OCI-LY3 (cell line): ENCODE measurements around the gene ID1.
"Not testable (repeated sequence)": the region's sequence is repeated elsewhere in the genome, so short reads cannot be mapped to it uniquely, and the experiment has no call there.

Experiments used
- H2AFZ ChIP-seq: fragments of 200-600, 300-600 bp; shearing (Covaris generic); 2 replicates; pipeline ENCODE4 v1.6.0; 2014; ENCODE audit warnings: antibody characterized with exemption, low read depth, low read length
- H3K27ac ChIP-seq: fragments of 200-600, 300-600 bp; sonication (generic); 2 replicates; pipeline ENCODE4 v1.5.1; 2014; ENCODE audit warnings: mild to moderate bottlenecking, low read length, moderate library complexity, mixed read lengths
- H3K27me3 ChIP-seq: fragments of 200-600, 300-600 bp; sonication (generic); 2 replicates; pipeline ENCODE4 v1.6.1; 2014; ENCODE audit warnings: low read depth, low read length, mixed read lengths
- H3K36me3 ChIP-seq: fragments of 200-600, 300-600 bp; sonication (generic); replicated peaks from 2 replicates; pipeline ENCODE3; 2014; ENCODE audit warnings: low read depth, low read length, mixed read lengths
- H3K4me1 ChIP-seq: fragments of 300-600, 200-600 bp; sonication (generic); 2 replicates; pipeline ENCODE4 v1.6.1; 2014; ENCODE audit warnings: low read length, mixed read lengths
- H3K4me2 ChIP-seq: fragments of 200-600, 300-600 bp; sonication (generic); 2 replicates; pipeline ENCODE4 v1.6.1; 2014; ENCODE audit warnings: low read length, mixed read lengths
- H3K4me3 ChIP-seq: fragments of 300-600, 200-600 bp; sonication (generic); 2 replicates; pipeline ENCODE4 v1.5.1; 2014; ENCODE audit warnings: antibody characterized with exemption, mild to moderate bottlenecking, low read length, moderate library complexity
- H3K79me2 ChIP-seq: fragments of 300-600, 200-600 bp; shearing (Covaris generic); 2 replicates; pipeline ENCODE4 v1.6.1; 2014; ENCODE audit warnings: mild to moderate bottlenecking, low read length, mixed read lengths
- H3K9ac ChIP-seq: fragments of 300-600, 200-600 bp; shearing (Covaris generic); 2 replicates; pipeline ENCODE4 v1.6.0; 2014; ENCODE audit warnings: mild to moderate bottlenecking, low read length, moderate library complexity
- H3K9me3 ChIP-seq: fragments of 200-600, 300-600 bp; shearing (Covaris generic); 2 replicates; pipeline ENCODE4 v1.6.1; 2014; ENCODE audit warnings: low read length, mixed read lengths; ENCODE audit not compliant: insufficient read depth
- H4K20me1 ChIP-seq: fragments of 200-600, 300-600 bp; sonication (generic); 2 replicates; pipeline ENCODE4 v1.6.1; 2016; ENCODE audit warnings: low read length, mixed read lengths; ENCODE audit not compliant: insufficient read depth
- EZH2phosphoT487 ChIP-seq: fragments of 200-600 bp; shearing (Covaris generic); IDR thresholded peaks from 2 replicates; pipeline ENCODE4 v1.6.1; 2018; ENCODE audit warnings: antibody characterized with exemption, mixed run types, low read depth
- TF ChIP-seq, protein P1 (sequence below): fragments of 200-600, 300-600 bp; sonication (generic); IDR thresholded peaks from 2 replicates; pipeline ENCODE4 v1.5.1; 2014; ENCODE audit warnings: antibody characterized with exemption, low read length, low read depth

Gene ID1

DNA sequence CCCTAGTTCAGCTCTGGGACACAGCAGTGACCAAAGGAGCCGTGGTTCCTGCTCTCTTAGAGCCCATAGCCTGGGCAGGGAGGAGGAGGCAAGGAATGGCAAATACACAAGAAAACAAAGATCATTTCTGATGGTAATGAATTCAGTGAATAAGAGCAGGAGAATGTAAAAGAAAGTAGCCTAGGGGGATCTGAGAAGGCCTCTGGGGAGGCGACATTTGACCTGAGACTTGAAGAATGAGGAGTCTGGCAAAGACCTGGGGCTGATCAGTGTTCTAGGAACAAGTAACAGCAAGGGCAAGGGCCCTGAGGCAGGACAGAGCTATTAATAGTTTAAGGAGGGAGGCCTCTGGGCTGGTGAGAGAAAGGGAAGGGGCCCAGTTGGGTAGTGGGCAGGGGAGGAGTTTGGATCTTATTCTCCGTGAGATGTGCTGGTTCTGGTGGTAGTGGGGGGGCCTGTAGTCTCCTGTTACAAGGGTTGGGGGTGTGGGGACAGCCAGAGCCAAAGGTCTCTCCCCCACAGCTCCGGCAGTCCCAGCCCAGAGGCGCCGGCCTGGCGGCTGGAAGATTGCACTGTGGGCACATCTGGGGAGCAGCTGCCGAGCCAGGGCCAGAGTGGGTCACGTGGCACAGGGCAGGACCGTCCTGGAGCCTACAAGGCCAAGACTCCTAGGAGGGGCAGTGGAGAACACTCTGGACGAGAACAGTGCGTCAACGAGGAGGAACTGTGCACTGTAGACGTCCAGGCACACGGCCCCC is 9.3 kb upstream of the ID1 start:
- Histone ChIP-seq H3K9ac (no peak overlapping the region), H3K79me2 (no peaks in the 10 kb centered on the region), H3K4me1 (no peaks in the 10 kb centered on the region), H3K27me3 (no peaks in the 10 kb centered on the region), H3K27ac (no peak overlapping the region), H2AFZ (no peak overlapping the region), H3K36me3 (no peaks in the 10 kb centered on the region), H3K4me2 (no peak overlapping the region), H3K9me3 (no peaks in the 10 kb centered on the region), H3K4me3 (no peak overlapping the region), H4K20me1 (no peaks in the 10 kb centered on the region)
- TF ChIP-seq, protein P1, sequence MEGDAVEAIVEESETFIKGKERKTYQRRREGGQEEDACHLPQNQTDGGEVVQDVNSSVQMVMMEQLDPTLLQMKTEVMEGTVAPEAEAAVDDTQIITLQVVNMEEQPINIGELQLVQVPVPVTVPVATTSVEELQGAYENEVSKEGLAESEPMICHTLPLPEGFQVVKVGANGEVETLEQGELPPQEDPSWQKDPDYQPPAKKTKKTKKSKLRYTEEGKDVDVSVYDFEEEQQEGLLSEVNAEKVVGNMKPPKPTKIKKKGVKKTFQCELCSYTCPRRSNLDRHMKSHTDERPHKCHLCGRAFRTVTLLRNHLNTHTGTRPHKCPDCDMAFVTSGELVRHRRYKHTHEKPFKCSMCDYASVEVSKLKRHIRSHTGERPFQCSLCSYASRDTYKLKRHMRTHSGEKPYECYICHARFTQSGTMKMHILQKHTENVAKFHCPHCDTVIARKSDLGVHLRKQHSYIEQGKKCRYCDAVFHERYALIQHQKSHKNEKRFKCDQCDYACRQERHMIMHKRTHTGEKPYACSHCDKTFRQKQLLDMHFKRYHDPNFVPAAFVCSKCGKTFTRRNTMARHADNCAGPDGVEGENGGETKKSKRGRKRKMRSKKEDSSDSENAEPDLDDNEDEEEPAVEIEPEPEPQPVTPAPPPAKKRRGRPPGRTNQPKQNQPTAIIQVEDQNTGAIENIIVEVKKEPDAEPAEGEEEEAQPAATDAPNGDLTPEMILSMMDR = no peak
- TF ChIP-seq EZH2phosphoT487 = no peak

DNA sequence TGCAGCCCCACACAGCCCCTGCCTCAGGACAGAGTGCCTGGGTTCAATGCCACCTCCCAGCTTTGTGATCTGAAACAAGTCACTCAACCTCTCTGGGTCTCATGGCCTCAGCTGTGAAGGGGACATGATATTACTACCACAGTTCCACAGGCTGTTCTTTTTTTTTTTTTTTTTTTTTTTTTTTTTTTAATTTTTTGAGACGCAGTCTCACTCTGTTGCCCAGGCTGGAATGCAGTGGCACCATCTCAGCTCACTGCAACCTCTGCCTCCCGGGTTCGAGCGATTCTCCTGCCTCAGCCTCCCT is 8.7 kb upstream of the ID1 start:
- H3K4me3 ChIP-seq, H2AFZ ChIP-seq, H3K9me3 ChIP-seq, H3K36me3 ChIP-seq, H4K20me1 ChIP-seq, H3K79me2 ChIP-seq, H3K27ac ChIP-seq, H3K9ac ChIP-seq, H3K4me1 ChIP-seq, H3K27me3 ChIP-seq, H3K4me2 ChIP-seq: not testable (repeated sequence)

DNA sequence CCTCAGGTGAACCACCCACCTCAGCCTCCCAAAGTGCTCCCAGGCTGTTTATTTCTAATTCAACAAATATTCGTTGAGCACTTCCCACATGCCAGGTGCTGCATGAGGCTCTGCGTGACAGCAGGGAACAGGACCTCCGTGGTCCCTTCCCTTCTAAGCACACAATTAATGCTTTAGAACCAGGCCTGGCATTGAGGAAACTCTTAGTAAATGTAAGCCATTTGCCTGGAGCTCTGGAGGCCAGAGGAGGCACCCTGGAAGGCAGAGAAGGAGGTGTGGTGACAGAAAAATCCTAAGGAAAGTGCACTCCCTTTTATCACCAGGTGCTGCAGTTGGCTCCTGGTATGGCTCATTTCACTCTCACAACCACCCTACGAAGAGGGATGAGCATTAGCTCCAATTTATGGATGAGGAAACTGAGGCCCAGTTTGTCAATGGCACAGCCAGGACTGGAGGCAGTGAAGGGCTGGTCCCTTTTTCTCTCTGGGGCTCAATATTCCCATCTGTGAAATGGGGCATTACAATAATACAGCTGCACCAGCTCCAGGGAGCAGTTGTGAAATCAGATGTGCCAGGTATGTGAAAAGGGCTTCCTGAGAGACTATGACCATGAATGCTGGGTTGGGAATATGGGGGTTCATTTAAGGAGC is 8.1 kb upstream of the ID1 start:
- Histone ChIP-seq H3K4me1 (no peaks in the 10 kb centered on the region), H4K20me1 (no peaks in the 10 kb centered on the region), H3K4me2 (no peak overlapping the region), H3K9me3 (no peaks in the 10 kb centered on the region), H3K9ac (no peak overlapping the region), H2AFZ (no peak overlapping the region), H3K79me2 (no peaks in the 10 kb centered on the region), H3K27me3 (no peaks in the 10 kb centered on the region), H3K27ac (no peak overlapping the region), H3K4me3 (no peak overlapping the region), H3K36me3 (no peaks in the 10 kb centered on the region)
- no peak for TF ChIP-seq EZH2phosphoT487
- TF ChIP-seq, protein P1 = no peak

DNA sequence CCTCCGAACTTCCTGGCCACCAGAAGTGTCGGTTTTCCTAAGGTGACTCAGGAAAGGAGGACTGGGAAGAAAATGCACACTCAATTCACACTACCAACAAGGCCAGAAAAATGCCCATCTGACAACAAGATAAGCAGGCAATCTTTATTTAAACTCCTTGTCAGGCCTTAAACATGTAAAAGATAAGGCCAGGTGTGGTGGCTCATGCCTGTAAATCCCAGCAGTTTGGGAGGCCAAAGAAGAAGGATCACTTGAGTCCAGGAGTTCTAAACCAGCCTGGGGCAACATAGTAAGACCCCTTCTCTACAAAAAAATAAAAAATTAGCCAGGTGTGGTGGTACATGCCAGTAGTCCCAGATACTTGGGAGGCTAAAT is 7.6 kb upstream of the ID1 start:
- TF ChIP-seq, protein P1 = no peak
- no peak for TF ChIP-seq EZH2phosphoT487
- Histone ChIP-seq H3K4me1 (peaks cover 1% of the 10 kb centered on the region), H3K9ac (no peak overlapping the region), H4K20me1 (no peaks in the 10 kb centered on the region), H3K9me3 (no peaks in the 10 kb centered on the region), H2AFZ (no peak overlapping the region), H3K4me2 (no peak overlapping the region), H3K36me3 (no peaks in the 10 kb centered on the region), H3K27ac (no peak overlapping the region), H3K4me3 (no peak overlapping the region), H3K27me3 (no peaks in the 10 kb centered on the region), H3K79me2 (no peaks in the 10 kb centered on the region)
